ENCODE results near the gene COL1A1.

The COL1A1 gene

DNA sequence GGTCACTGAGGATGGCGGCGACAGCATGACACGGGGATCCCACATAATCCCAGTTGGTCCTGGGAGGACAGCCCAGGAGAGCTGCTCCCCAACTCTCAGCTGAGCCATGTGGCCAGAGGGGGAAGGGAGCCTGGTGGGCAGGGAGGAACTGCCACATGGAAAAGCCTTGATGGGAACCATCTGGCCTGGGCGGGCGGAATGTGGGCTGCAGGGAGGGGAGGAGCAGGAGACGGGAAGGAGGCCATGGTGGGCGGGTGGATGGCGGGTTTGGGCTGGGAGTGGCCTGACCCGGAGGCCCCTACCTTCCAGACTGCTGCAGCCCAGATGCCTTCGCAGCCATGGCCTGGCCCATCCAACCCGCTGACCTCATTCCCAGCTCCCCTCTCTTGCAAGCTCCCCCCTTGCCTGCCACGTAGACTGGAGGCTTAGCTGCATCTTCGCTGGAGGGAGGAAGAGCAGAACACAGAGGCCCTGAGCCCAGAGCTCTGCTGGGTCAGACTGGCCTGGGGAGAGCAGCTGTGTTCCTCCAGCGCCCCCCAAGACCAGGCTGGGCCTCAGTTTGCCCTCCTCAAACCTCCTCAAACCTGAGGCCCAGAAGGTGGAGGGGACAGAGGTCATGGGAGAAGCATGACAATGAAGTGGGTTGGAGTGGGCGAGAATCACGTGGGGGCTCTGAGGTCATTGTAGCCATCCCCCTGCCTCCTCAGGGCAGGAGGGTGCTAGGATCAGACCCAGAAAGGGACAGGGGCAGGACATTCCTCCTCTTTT, 8.2 kb upstream of the COL1A1 start:
- TF ChIP-seq GATA1 (IDR thresholded peaks at IDR 0.05; ENCODE audit: low read depth, low read length) (no peak), POLR2A (IDR thresholded peaks at IDR 0.05; ENCODE audit: low read length) (no peak)
- no peak for DNase-seq

GRCh38 chr17:50209133-50209471, 7.7 kb upstream of the COL1A1 start:
- TF ChIP-seq GATA1 (IDR thresholded peaks at IDR 0.05; ENCODE audit: low read depth, low read length) = no peak
- TF ChIP-seq POLR2A (IDR thresholded peaks at IDR 0.05; ENCODE audit: low read length) = no peak
- no peak for DNase-seq

DNA sequence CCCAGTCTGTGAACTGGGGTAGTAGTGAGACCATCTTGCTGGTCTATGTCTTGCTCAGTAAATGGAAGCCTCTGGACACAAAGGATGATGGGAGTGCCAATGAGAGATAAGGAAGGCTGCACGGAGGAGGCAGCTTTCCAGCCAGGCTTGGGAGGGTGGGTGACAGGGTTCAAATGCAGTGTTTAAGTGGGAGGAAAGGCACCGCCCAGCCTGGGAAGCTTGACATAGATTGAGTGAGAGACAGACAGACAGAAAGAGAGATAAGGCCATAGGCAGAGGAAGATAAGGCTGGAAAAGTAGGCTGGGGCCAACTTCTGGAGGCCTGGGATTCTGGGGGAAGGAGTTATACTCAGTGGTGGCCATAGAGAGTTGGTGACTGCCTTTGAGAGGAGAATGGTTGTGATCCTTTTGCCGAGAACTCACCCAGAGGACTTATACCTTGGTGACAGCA, 7.2 kb upstream of the COL1A1 start:
- TF ChIP-seq POLR2A (IDR thresholded peaks at IDR 0.05; ENCODE audit: low read length) = no peak
- no peak for TF ChIP-seq GATA1 (IDR thresholded peaks at IDR 0.05; ENCODE audit: low read depth, low read length)
- DNase-seq = peak; percentile 47 to 79

- no peak for DNase-seq
- TF ChIP-seq GATA1 (IDR thresholded peaks at IDR 0.05; ENCODE audit: low read depth, low read length) (no peak), POLR2A (IDR thresholded peaks at IDR 0.05; ENCODE audit: low read length) (no peak)
These were observed 6.5 kb upstream of the COL1A1 start for GRCh38 chr17:50207792-50208567.

DNA sequence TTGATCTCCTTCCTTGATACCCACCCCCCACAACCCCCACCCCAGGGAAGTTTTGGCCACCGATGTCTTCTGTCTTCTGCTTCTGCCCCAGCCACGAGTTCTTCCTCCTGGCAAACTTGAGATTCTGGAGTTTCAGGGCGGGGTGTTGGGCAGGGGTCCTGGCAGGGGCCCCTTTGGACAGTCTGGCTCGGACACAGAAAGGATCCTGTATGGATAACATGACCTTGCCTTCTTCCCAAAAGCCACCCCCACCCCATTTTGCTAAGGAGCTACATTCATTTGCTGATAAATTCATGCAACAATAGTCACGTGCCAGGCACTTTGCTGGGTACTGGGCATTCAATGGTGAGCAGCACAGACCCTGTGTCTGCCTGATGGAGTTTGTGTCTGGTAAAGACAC, 5.9 kb upstream of the COL1A1 start:
- no peak for TF ChIP-seq GATA1 (IDR thresholded peaks at IDR 0.05; ENCODE audit: low read depth, low read length)
- TF ChIP-seq POLR2A (IDR thresholded peaks at IDR 0.05; ENCODE audit: low read length) = no peak
- DNase-seq = no peak

DNA sequence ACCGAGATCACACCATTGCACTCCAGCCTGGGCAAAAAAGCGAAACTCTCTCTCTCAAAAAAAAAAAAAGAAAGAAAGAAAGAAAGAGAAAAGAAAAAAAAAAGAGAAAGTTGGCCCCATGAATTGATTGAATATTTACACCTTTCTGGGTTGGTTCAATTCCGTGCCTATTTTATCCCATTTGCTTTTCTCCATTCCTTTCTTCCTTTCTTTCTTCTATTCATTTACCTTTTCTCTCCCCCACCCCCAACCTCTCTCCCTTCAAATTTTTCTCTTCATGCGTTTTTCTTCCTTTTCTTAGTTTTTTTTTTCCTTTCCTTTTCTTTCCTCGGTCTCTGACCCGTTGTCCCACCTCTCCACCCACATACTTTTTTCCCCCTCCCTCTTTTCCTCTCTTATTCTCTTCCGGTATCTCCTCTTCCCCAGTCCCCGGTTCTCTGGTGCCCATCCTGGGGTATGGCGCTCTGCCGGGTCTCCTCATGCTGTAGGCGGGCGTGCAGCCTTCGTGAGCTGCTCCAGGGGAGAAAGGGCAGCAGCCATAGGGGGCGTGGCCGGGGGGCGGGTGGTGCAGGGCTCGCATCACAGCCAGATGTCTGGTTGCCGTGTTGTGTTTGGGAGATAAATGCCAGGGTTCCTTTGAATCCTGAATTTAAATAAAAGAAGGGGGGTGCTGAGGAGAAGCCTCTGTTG, 5.3 kb upstream of the COL1A1 start:
- DNase-seq = peak; percentile 39 to 63
- no peak for TF ChIP-seq GATA1 (IDR thresholded peaks at IDR 0.05; ENCODE audit: low read depth, low read length)
- no peak for TF ChIP-seq POLR2A (IDR thresholded peaks at IDR 0.05; ENCODE audit: low read length)

DNA sequence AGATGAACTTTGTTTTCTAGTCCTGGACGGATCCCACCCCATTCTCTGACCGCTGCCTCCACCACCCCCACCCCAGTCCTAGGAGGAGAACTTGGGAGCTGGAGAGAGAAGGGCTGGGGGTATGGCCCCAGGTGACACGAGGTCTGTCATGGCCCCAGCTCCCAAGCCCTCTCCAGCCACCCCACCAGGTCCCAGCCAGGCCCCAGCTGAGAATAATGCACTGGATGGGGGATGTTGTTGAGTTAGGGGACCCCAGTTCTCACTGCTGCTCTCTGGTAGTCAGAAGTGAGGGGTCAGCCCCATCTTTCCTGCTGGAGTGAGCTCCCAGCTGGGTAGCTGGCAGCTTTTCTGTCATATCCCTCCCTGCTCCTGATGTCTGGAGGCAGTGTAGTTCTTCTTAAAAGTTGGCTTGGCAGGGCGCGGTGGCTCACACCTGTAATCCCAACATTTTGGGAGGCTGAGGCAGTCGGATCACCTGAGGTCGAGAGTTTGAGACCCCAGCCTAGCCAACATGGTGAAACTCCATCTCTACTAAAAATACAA, 4.6 kb upstream of the COL1A1 start:
- no peak for DNase-seq
- no peak for TF ChIP-seq POLR2A (IDR thresholded peaks at IDR 0.05; ENCODE audit: low read length)
- no peak for TF ChIP-seq GATA1 (IDR thresholded peaks at IDR 0.05; ENCODE audit: low read depth, low read length)

DNA sequence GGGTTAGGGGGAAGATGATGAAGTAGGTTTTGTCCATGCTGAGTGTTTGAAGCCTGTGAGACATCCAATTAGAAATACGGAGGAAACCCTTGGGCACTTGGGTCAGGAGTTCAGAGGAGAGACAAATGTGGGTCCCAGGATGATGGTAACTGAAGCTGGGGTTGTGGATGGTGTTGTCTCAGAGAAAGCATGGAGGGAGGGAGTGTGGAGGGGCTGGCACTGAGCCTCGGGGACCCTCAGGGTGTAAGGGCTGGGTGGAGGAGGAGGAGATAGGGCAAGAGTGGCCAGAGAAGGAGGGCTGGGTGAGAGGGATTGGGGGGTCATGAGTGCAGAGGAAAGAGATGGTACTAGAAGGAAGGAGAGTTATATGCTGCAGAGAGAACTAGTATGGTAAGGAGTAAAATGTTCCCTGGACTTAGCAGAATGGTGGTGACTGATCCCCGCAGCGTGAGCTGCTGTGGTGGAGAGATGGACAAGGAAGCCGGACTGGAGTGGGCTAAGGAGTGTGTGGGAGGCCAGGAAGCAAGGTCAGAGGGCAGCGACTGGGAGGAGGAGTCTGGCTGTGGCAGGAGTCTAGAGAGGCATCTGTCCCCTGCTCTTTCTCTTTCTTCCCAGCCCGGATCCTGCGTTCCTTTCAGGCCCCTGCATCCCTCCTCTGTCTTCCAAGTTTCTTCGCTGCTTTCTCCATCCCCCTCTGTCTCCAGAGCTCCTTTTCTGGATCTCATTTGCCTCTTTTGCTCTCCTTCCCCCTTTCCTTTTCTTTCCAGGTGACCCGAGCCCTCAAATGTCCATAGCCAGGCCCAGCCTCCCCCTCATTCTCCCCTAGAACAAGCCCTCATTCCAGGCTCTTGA, 3.9 kb upstream of the COL1A1 start:
- no peak for DNase-seq
- no peak for TF ChIP-seq GATA1 (IDR thresholded peaks at IDR 0.05; ENCODE audit: low read depth, low read length)
- no peak for TF ChIP-seq POLR2A (IDR thresholded peaks at IDR 0.05; ENCODE audit: low read length)

GRCh38 chr17:50204431-50204830, 3.0 kb upstream of the COL1A1 start:
- no peak for TF ChIP-seq GATA1 (IDR thresholded peaks at IDR 0.05; ENCODE audit: low read depth, low read length)
- DNase-seq = no peak

- DNase-seq = no peak
- TF ChIP-seq GATA1 (IDR thresholded peaks at IDR 0.05; ENCODE audit: low read depth, low read length) (no peak), POLR2A (IDR thresholded peaks at IDR 0.05; ENCODE audit: low read length) (no peak)
These were observed 2.3 kb upstream of the COL1A1 start for GRCh38 chr17:50203604-50204345.

DNA sequence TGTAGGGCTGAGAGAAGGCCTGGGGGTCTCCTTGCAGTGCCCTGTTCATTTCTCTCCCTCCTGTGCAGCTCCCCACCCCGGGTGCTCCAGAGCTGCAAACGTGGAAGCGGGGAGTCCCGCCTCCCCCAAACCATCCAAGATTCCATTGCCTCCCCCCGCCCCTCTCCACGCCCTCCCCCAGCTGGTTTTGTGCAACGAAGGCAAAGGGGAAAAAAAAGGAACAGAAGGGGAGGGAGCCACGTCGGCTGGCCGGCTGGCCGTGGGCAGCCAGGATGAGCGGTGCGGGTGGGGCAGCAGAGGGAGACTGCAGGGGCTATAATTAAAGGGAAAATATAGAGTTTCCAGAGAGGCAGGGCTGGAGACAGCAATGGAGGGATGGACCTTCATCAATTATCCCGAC, 1.7 kb upstream of the COL1A1 start:
- TF ChIP-seq POLR2A (IDR thresholded peaks at IDR 0.05; ENCODE audit: low read length) = no peak
- TF ChIP-seq GATA1 (IDR thresholded peaks at IDR 0.05; ENCODE audit: low read depth, low read length) = no peak
- no peak for DNase-seq

DNA sequence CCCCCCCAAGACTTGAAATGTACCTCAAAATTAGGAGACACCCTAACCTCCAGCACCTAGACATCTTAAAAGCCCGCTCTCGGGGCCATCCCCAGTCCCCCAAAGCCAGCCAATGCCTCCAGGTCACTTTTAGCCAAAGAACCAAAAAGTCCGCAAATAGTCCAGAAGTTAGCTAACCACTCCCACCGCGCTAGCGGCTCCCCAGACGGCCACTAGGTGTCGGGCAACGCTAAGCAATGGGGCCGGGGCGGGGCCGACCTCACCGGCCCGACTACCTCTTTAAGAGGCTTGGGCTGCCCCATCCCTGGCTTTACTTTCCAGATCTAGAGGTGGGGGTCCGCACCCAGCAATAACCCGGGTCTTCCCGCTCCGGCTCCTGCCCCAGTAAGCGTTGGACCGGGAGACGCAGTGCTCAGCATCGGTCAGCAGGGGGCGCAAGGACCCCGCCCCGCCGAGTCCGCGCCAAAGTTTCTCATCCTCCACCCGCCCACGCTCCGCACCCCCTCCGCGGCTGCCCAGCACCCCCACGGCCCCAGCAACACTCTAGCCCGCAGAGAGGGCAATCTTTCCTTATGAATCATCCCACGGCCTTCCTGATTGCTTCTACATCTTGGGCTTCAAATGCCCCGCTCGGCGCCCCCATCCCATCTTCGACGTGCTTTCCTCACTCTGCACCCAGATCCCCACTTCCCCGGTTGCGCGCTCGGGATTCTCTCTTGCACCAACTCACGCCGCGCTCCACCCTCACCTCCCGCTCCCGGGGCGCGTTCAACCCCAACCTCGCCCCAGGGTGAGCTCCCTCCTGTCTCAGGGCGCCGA, 765 bp downstream of the COL1A1 start:
- TF ChIP-seq POLR2A (IDR thresholded peaks at IDR 0.05; ENCODE audit: low read length) (no peak), GATA1 (IDR thresholded peaks at IDR 0.05; ENCODE audit: low read depth, low read length) (no peak)
- DNase-seq = peak; percentile 76 to 87

Data from erythroblast (primary cell).